Measurements from ENCODE around the gene PIP5K1B. TPM values are rescaled to one million over a fixed set of nuclear protein-coding genes. Genes with fewer than 3 reads are reported as not detected.

The PIP5K1B gene
- total and polyA plus RNA-seq, 4 donors = 0.09 to 30.9 (median 0.29) TPM

- DNase-seq (ENCODE audit: low spot score) = no peak
- no peak overlapping the region for H3K9ac ChIP-seq (ENCODE audit: low read depth in 1 of 2, low read length in 2 of 2)
- H3K9me3 ChIP-seq (ENCODE audit: control insufficient read depth in 4 of 4, low read length in 3 of 4) = no peaks in the 10 kb centered on the region
- no peak overlapping the region for H3K4me3 ChIP-seq (ENCODE audit: low read depth in 1 of 3, low read length in 3 of 3)
- no peaks in the 10 kb centered on the region for H3K36me3 ChIP-seq (ENCODE audit: control insufficient read depth in 4 of 4, insufficient read depth in 3 of 4, low read depth in 1 of 4, low read length in 3 of 4)
- 73% methylated on average over 2 of the region's 2 CpGs for WGBS
- no peaks in the 10 kb centered on the region for H3K4me1 ChIP-seq (ENCODE audit: control insufficient read depth in 4 of 4, insufficient read depth in 4 of 4, low read length in 3 of 4)
- no peaks in the 10 kb centered on the region for H3K27me3 ChIP-seq (ENCODE audit: control insufficient read depth in 4 of 4, insufficient read depth in 4 of 4, low read length in 3 of 4)
- no peak overlapping the region for H3K27ac ChIP-seq (ENCODE audit: low read depth in 1 of 2, low read length in 2 of 2)
- no peak for TF ChIP-seq FOXA2 (IDR thresholded peaks at IDR 0.05)
- TF ChIP-seq, protein P1, sequence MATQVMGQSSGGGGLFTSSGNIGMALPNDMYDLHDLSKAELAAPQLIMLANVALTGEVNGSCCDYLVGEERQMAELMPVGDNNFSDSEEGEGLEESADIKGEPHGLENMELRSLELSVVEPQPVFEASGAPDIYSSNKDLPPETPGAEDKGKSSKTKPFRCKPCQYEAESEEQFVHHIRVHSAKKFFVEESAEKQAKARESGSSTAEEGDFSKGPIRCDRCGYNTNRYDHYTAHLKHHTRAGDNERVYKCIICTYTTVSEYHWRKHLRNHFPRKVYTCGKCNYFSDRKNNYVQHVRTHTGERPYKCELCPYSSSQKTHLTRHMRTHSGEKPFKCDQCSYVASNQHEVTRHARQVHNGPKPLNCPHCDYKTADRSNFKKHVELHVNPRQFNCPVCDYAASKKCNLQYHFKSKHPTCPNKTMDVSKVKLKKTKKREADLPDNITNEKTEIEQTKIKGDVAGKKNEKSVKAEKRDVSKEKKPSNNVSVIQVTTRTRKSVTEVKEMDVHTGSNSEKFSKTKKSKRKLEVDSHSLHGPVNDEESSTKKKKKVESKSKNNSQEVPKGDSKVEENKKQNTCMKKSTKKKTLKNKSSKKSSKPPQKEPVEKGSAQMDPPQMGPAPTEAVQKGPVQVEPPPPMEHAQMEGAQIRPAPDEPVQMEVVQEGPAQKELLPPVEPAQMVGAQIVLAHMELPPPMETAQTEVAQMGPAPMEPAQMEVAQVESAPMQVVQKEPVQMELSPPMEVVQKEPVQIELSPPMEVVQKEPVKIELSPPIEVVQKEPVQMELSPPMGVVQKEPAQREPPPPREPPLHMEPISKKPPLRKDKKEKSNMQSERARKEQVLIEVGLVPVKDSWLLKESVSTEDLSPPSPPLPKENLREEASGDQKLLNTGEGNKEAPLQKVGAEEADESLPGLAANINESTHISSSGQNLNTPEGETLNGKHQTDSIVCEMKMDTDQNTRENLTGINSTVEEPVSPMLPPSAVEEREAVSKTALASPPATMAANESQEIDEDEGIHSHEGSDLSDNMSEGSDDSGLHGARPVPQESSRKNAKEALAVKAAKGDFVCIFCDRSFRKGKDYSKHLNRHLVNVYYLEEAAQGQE (IDR thresholded peaks at IDR 0.05) = no peak
- TF ChIP-seq EGR1 (IDR thresholded peaks at IDR 0.05; ENCODE audit: low read depth in 2 of 2) = no peak
- no peak for TF ChIP-seq FOXA1 (IDR thresholded peaks at IDR 0.05)
- no peak for TF ChIP-seq YY1 (IDR thresholded peaks at IDR 0.05)
These were observed 137.5 kb downstream of the PIP5K1B start for GRCh38 chr9:68842568-68842967.

DNA sequence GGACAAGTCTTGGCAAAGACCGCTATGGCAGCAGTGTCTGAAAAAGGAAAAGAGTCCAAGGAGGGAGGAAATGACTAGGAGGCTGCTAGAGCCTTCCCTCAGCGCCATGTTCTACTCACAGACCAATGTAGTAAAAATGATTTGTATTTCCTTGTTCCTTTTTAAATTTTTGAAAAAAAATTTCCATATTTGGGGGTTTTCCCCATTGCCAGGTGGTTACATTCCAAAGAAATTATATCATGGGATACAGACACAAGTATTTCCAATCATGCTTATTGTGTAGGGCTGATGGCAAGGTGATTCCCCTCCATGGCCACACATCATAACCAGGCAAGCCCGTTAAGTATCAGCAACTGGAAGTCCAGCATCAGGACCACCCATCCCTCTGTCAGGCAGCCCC lies 138.2 kb downstream of the PIP5K1B start:
- no peaks in the 10 kb centered on the region for H3K27me3 ChIP-seq (ENCODE audit: control insufficient read depth in 4 of 4, insufficient read depth in 4 of 4, low read length in 3 of 4)
- no peak for TF ChIP-seq HNF4A (conservative IDR thresholded peaks at IDR 0.05)
- no peak for TF ChIP-seq FOXA1 (IDR thresholded peaks at IDR 0.05)
- no peak for DNase-seq (ENCODE audit: low spot score)
- H3K4me3 ChIP-seq (ENCODE audit: low read depth in 1 of 3, low read length in 3 of 3) = no peak overlapping the region
- H3K27ac ChIP-seq (ENCODE audit: low read depth in 1 of 2, low read length in 2 of 2) = no peak overlapping the region
- no peak overlapping the region for H3K9ac ChIP-seq (ENCODE audit: low read depth in 1 of 2, low read length in 2 of 2)
- H3K4me1 ChIP-seq (ENCODE audit: control insufficient read depth in 4 of 4, insufficient read depth in 4 of 4, low read length in 3 of 4) = no peaks in the 10 kb centered on the region
- H3K36me3 ChIP-seq (ENCODE audit: control insufficient read depth in 4 of 4, insufficient read depth in 3 of 4, low read depth in 1 of 4, low read length in 3 of 4) = no peaks in the 10 kb centered on the region
- 74% methylated on average over 3 of the region's 3 CpGs for WGBS
- H3K9me3 ChIP-seq (ENCODE audit: control insufficient read depth in 4 of 4, low read length in 3 of 4) = no peaks in the 10 kb centered on the region

DNA sequence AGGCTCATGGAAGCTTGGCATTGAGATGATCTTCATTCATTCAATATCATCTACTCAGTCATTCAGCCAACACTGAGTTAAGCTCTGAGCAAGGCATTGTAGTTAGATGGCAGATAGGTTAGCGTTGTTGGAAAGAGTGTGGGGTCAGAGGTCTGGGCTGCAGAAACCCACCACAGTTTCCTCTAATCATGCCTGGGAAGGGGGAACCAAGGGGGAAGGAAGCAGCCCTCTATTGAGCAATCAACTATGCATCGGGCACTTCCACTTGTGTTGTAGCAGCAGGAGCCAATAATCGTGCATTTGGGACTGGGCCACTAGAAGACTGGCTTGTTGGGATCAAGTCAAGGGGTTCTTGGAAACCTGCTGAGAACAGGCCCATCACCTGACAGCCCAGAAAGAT lies 139.1 kb downstream of the PIP5K1B start:
- no peak overlapping the region for H3K4me3 ChIP-seq (ENCODE audit: low read depth in 1 of 3, low read length in 3 of 3)
- no peaks in the 10 kb centered on the region for H3K4me1 ChIP-seq (ENCODE audit: control insufficient read depth in 4 of 4, insufficient read depth in 4 of 4, low read length in 3 of 4)
- no peaks in the 10 kb centered on the region for H3K36me3 ChIP-seq (ENCODE audit: control insufficient read depth in 4 of 4, insufficient read depth in 3 of 4, low read depth in 1 of 4, low read length in 3 of 4)
- H3K9ac ChIP-seq (ENCODE audit: low read depth in 1 of 2, low read length in 2 of 2) = no peak overlapping the region
- no peaks in the 10 kb centered on the region for H3K9me3 ChIP-seq (ENCODE audit: control insufficient read depth in 4 of 4, low read length in 3 of 4)
- no peak for DNase-seq (ENCODE audit: low spot score)
- no peaks in the 10 kb centered on the region for H3K27me3 ChIP-seq (ENCODE audit: control insufficient read depth in 4 of 4, insufficient read depth in 4 of 4, low read length in 3 of 4)
- WGBS = 82% methylated on average over 3 of the region's 3 CpGs
- H3K27ac ChIP-seq (ENCODE audit: low read depth in 1 of 2, low read length in 2 of 2) = no peak overlapping the region
- no peak for TF ChIP-seq TAF1 (conservative IDR thresholded peaks at IDR 0.05)
- no peak for TF ChIP-seq FOXA1 (IDR thresholded peaks at IDR 0.05)
- no peak for TF ChIP-seq RAD21 (IDR thresholded peaks at IDR 0.05)
- no peak for TF ChIP-seq EGR1 (IDR thresholded peaks at IDR 0.05; ENCODE audit: low read depth in 2 of 2)
- TF ChIP-seq, protein P1 (IDR thresholded peaks at IDR 0.05) = no peak
- no peak for TF ChIP-seq GABPA (IDR thresholded peaks at IDR 0.05 in 1 of 2, conservative IDR thresholded peaks at IDR 0.05 in 1 of 2)
- TF ChIP-seq JUND (IDR thresholded peaks at IDR 0.05) = no peak
- TF ChIP-seq NR2F2 (IDR thresholded peaks at IDR 0.05) = no peak
- TF ChIP-seq HNF4A (conservative IDR thresholded peaks at IDR 0.05) = no peak
- TF ChIP-seq HNF4G (IDR thresholded peaks at IDR 0.05) = no peak
- TF ChIP-seq SP1 (IDR thresholded peaks at IDR 0.05) = no peak
- TF ChIP-seq YY1 (IDR thresholded peaks at IDR 0.05) = no peak
- no peak for TF ChIP-seq RXRA (IDR thresholded peaks at IDR 0.05)
- TF ChIP-seq, protein P2, sequence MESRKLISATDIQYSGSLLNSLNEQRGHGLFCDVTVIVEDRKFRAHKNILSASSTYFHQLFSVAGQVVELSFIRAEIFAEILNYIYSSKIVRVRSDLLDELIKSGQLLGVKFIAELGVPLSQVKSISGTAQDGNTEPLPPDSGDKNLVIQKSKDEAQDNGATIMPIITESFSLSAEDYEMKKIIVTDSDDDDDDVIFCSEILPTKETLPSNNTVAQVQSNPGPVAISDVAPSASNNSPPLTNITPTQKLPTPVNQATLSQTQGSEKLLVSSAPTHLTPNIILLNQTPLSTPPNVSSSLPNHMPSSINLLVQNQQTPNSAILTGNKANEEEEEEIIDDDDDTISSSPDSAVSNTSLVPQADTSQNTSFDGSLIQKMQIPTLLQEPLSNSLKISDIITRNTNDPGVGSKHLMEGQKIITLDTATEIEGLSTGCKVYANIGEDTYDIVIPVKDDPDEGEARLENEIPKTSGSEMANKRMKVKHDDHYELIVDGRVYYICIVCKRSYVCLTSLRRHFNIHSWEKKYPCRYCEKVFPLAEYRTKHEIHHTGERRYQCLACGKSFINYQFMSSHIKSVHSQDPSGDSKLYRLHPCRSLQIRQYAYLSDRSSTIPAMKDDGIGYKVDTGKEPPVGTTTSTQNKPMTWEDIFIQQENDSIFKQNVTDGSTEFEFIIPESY (IDR thresholded peaks at IDR 0.05) = no peak
- TF ChIP-seq FOXA2 (IDR thresholded peaks at IDR 0.05) = no peak
- no peak for TF ChIP-seq MAX (IDR thresholded peaks at IDR 0.05)
